Glomerular endothelial cell (primary cell): Measurements from ENCODE around the gene CDC20. TPM values are rescaled to one million over a fixed set of nuclear protein-coding genes. Genes with fewer than 3 reads are reported as not detected.

Experiments used
- total RNA-seq: library from RNA; depleted of rRNA; stranded (reverse); fragments of >200 nt; gene quantifications from 2 replicates; pipeline ENCODE4 v1.2.3, GENCODE V29; 2015

Gene CDC20
- total RNA-seq, 1 donor from 2014 or later: 38.9 TPM

Other genes with a start within 250 kb of the CDC20 start
- 91.4 and 93.0 TPM in 2 replicates for gene EBNA1BP2, start 186.7 kb upstream of the CDC20 start, total RNA-seq
- 0.23 and 0.29 TPM in 2 replicates for gene CFAP57, start 186.7 kb upstream of the CDC20 start, total RNA-seq
- not detected in 2 replicates for gene TMEM125, start 89.0 kb upstream of the CDC20 start, total RNA-seq
- not detected in 2 replicates for gene C1orf210, start 73.4 kb upstream of the CDC20 start, total RNA-seq
- 479 and 640 TPM in 2 replicates for gene TIE1, start 58.0 kb upstream of the CDC20 start, total RNA-seq
- gene MPL, start 21.2 kb upstream of the CDC20 start, total RNA-seq: not detected in 2 replicates
- gene ELOVL1, start 9.0 kb downstream of the CDC20 start, total RNA-seq: 89.4 and 95.9 TPM in 2 replicates
- 44.9 and 45.9 TPM in 2 replicates for gene MED8, start 30.8 kb downstream of the CDC20 start, total RNA-seq
- gene SZT2, start 30.9 kb downstream of the CDC20 start, total RNA-seq: 11.3 and 21.8 TPM in 2 replicates
- 236 and 292 TPM in 2 replicates for gene HYI, start 95.0 kb downstream of the CDC20 start, total RNA-seq
- 262 and 345 TPM in 2 replicates for gene PTPRF, start 171.9 kb downstream of the CDC20 start, total RNA-seq